GM12864 (cell line): Measurements from ENCODE around the gene TOMM40.

Experiments
- DNase-seq: peaks from one replicate; pipeline ENCODE4 v3.0.0-alpha.2; 2011; ENCODE audit warnings: low read depth
- H3K4me3 ChIP-seq: 2 replicates; pipeline ENCODE4 v1.5.1; 2011; ENCODE audit warnings: mild to moderate bottlenecking, low read depth, low read length, control low read depth
- CTCF ChIP-seq: IDR thresholded peaks from 2 replicates; pipeline ENCODE4 v1.5.1; 2011; ENCODE audit warnings: low read depth, mild to moderate bottlenecking, moderate library complexity, low read length, control low read depth, inconsistent platforms; ENCODE audit errors: missing control alignments

The TOMM40 gene

GRCh38 chr19:44947041-44947581, 56.1 kb downstream of the TOMM40 start:
- TF ChIP-seq CTCF: no peak

GRCh38 chr19:44948237-44948636, 57.2 kb downstream of the TOMM40 start:
- TF ChIP-seq CTCF: no peak
- no peak for DNase-seq
- no peak overlapping the region for H3K4me3 ChIP-seq

More at GRCh38 chr19:44947041-44947581, 56.1 kb downstream of the TOMM40 start:
- H3K4me3 ChIP-seq: no peak overlapping the region
- DNase-seq: no peak

GRCh38 chr19:44948763-44949374, 57.8 kb downstream of the TOMM40 start:
- TF ChIP-seq CTCF: no peak
- DNase-seq: no peak
- no peak overlapping the region for H3K4me3 ChIP-seq

- no peak overlapping the region for H3K4me3 ChIP-seq
- DNase-seq: no peak
- TF ChIP-seq CTCF: no peak
These were observed 58.5 kb downstream of the TOMM40 start for GRCh38 chr19:44949550-44949949.

- TF ChIP-seq CTCF: peak; percentile 72
- DNase-seq: no peak
- H3K4me3 ChIP-seq: no peak overlapping the region
These were observed 60.4 kb downstream of the TOMM40 start for GRCh38 chr19:44951179-44952159.
